T-helper 17 cell (primary cell): ENCODE data around the gene TNFSF8. TPM values are rescaled to one million over a fixed set of nuclear protein-coding genes. Genes with fewer than 3 reads are reported as not detected.

Source experiments
- ATAC-seq: fragments of 150-1000 bp; cut with Tn5 transposase; 2 replicates; pipeline ENCODE4 v1.10.0; 2021; ENCODE audit warnings: mild to moderate bottlenecking, moderate library complexity
- DNase-seq, 3 donors: peaks; one replicate each; pipeline versions ENCODE4 v3.0.0 to v3.0.0-alpha.2; 2020 to 2021
- H3K9me3 ChIP-seq: one replicate; pipeline ENCODE4 v1.7.0; 2013; ENCODE audit warnings: low read length, mild to moderate bottlenecking; ENCODE audit not compliant: control insufficient read depth, poor library complexity, severe bottlenecking
- H3K27ac Mint-ChIP-seq: one replicate; pipeline ENCODE4 v1.8.0; 2022; ENCODE audit warnings: mild to moderate bottlenecking, moderate library complexity, mixed read lengths
- H3K27me3 Mint-ChIP-seq: one replicate; pipeline ENCODE4 v1.8.0; 2022; ENCODE audit warnings: mixed read lengths
- H3K36me3 Mint-ChIP-seq: one replicate; pipeline ENCODE4 v1.8.0; 2022; ENCODE audit warnings: low read depth, mixed read lengths
- H3K4me1 Mint-ChIP-seq: one replicate; pipeline ENCODE4 v1.8.0; 2022; ENCODE audit warnings: mild to moderate bottlenecking, mixed read lengths
- H3K4me3 Mint-ChIP-seq: one replicate; pipeline ENCODE4 v1.8.0; 2022; ENCODE audit warnings: mild to moderate bottlenecking, moderate library complexity, mixed read lengths
- total RNA-seq, 4 donors: library from RNA in 2 of 4; stranded (reverse) in 2 of 4; gene quantifications; one replicate each; pipeline ENCODE4 v1.2.3 and lab custom pipeline; 2022 to 2026

The TNFSF8 gene
- total RNA-seq, 2 donors from 2014 or later: 45.7 to 47.6 TPM

GRCh38 chr9:114894609-114895433 lies 35.6 kb downstream of the TNFSF8 start:
- no peak for ATAC-seq
- no peaks in the 10 kb centered on the region for H3K9me3 ChIP-seq
- peak overlapping the region; percentile 31 for H3K4me3 Mint-ChIP-seq
- no peaks in the 10 kb centered on the region for H3K36me3 Mint-ChIP-seq
- no peak for DNase-seq
- peak overlapping the region; percentile 29 for H3K27ac Mint-ChIP-seq
- no peaks in the 10 kb centered on the region for H3K27me3 Mint-ChIP-seq
- H3K4me1 Mint-ChIP-seq: peaks cover 25% of the 10 kb centered on the region

- Mint-ChIP-seq H3K27ac (peak overlapping the region; percentile 64), H3K27me3 (no peaks in the 10 kb centered on the region), H3K4me3 (no peak overlapping the region), H3K36me3 (no peaks in the 10 kb centered on the region), H3K4me1 (peaks cover 31% of the 10 kb centered on the region)
- ATAC-seq (no peak), DNase-seq (no peak)
- H3K9me3 ChIP-seq: no peaks in the 10 kb centered on the region
These were observed 36.2 kb downstream of the TNFSF8 start for GRCh38 chr9:114894206-114894605.

GRCh38 chr9:114893221-114894010 lies 37.0 kb downstream of the TNFSF8 start:
- Mint-ChIP-seq H3K27ac (peak overlapping the region; percentile 64), H3K4me3 (no peak overlapping the region)

GRCh38 chr9:114889802-114890224 lies 40.6 kb downstream of the TNFSF8 start:
- H3K27ac Mint-ChIP-seq: peak overlapping the region; percentile 77
- H3K4me3 Mint-ChIP-seq: no peak overlapping the region
- ATAC-seq: peak; percentile 57
- H3K9me3 ChIP-seq: no peaks in the 10 kb centered on the region
- peaks cover 31% of the 10 kb centered on the region for H3K4me1 Mint-ChIP-seq
- H3K36me3 Mint-ChIP-seq: no peaks in the 10 kb centered on the region
- H3K27me3 Mint-ChIP-seq: no peaks in the 10 kb centered on the region
- DNase-seq: no peak

More at GRCh38 chr9:114893221-114894010, 37.0 kb downstream of the TNFSF8 start:
- Mint-ChIP-seq H3K27me3 (no peaks in the 10 kb centered on the region), H3K4me1 (peaks cover 36% of the 10 kb centered on the region), H3K36me3 (no peaks in the 10 kb centered on the region)
- DNase-seq (no peak), ATAC-seq (peak; percentile 27)
- H3K9me3 ChIP-seq: no peaks in the 10 kb centered on the region

- Mint-ChIP-seq H3K4me1 (peaks cover 21% of the 10 kb centered on the region), H3K27ac (peak overlapping the region; percentile 77), H3K27me3 (no peaks in the 10 kb centered on the region), H3K4me3 (no peak overlapping the region), H3K36me3 (no peaks in the 10 kb centered on the region)
- DNase-seq: no peak
- ATAC-seq: no peak
- H3K9me3 ChIP-seq: no peaks in the 10 kb centered on the region
These were observed 41.8 kb downstream of the TNFSF8 start for GRCh38 chr9:114888607-114889006.

- peaks cover 5% of the 10 kb centered on the region for H3K9me3 ChIP-seq
- DNase-seq (no peak), ATAC-seq (no peak)
- H3K4me3 Mint-ChIP-seq: no peak overlapping the region
- no peaks in the 10 kb centered on the region for H3K36me3 Mint-ChIP-seq
- peaks cover 21% of the 10 kb centered on the region for H3K4me1 Mint-ChIP-seq
- no peaks in the 10 kb centered on the region for H3K27me3 Mint-ChIP-seq
- H3K27ac Mint-ChIP-seq: no peak overlapping the region
These were observed 42.4 kb downstream of the TNFSF8 start for GRCh38 chr9:114887963-114888362.

- peaks cover 5% of the 10 kb centered on the region for H3K9me3 ChIP-seq
- Mint-ChIP-seq H3K36me3 (no peaks in the 10 kb centered on the region), H3K27ac (no peak overlapping the region), H3K4me1 (peaks cover 15% of the 10 kb centered on the region), H3K27me3 (no peaks in the 10 kb centered on the region), H3K4me3 (no peak overlapping the region)
- DNase-seq (no peak), ATAC-seq (no peak)
These were observed 45.5 kb downstream of the TNFSF8 start for GRCh38 chr9:114884787-114885452.

GRCh38 chr9:114883709-114884108 lies 46.7 kb downstream of the TNFSF8 start:
- Mint-ChIP-seq H3K27ac (no peak overlapping the region), H3K4me3 (no peak overlapping the region), H3K4me1 (peaks cover 6% of the 10 kb centered on the region), H3K27me3 (no peaks in the 10 kb centered on the region), H3K36me3 (no peaks in the 10 kb centered on the region)
- H3K9me3 ChIP-seq: peaks cover 8% of the 10 kb centered on the region
- ATAC-seq (no peak), DNase-seq (no peak)

- H3K9me3 ChIP-seq: peaks cover 15% of the 10 kb centered on the region
- Mint-ChIP-seq H3K27ac (no peak overlapping the region), H3K4me1 (no peaks in the 10 kb centered on the region), H3K36me3 (no peaks in the 10 kb centered on the region), H3K4me3 (no peak overlapping the region), H3K27me3 (no peaks in the 10 kb centered on the region)
- ATAC-seq (no peak), DNase-seq (no peak)
These were observed 50.1 kb downstream of the TNFSF8 start for GRCh38 chr9:114880291-114880745.

- no peaks in the 10 kb centered on the region for H3K36me3 Mint-ChIP-seq
- no peak overlapping the region for H3K4me3 Mint-ChIP-seq
- DNase-seq: no peak
- no peaks in the 10 kb centered on the region for H3K27me3 Mint-ChIP-seq
- H3K27ac Mint-ChIP-seq: no peak overlapping the region
- H3K4me1 Mint-ChIP-seq: no peaks in the 10 kb centered on the region
- ATAC-seq: no peak
- H3K9me3 ChIP-seq: peaks cover 16% of the 10 kb centered on the region
These were observed 51.4 kb downstream of the TNFSF8 start for GRCh38 chr9:114878879-114879564.

GRCh38 chr9:114869845-114870244 lies 60.5 kb downstream of the TNFSF8 start:
- ATAC-seq (no peak), DNase-seq (no peak)
- peak overlapping the region; percentile 31 for H3K4me3 Mint-ChIP-seq
- peaks cover 2% of the 10 kb centered on the region for H3K4me1 Mint-ChIP-seq
- no peaks in the 10 kb centered on the region for H3K27me3 Mint-ChIP-seq
- peak overlapping the region; percentile 6 for H3K27ac Mint-ChIP-seq
- H3K9me3 ChIP-seq: no peaks in the 10 kb centered on the region
- peaks cover 2% of the 10 kb centered on the region for H3K36me3 Mint-ChIP-seq

- ATAC-seq (no peak), DNase-seq (no peak)
- Mint-ChIP-seq H3K36me3 (peaks cover 2% of the 10 kb centered on the region), H3K27ac (no peak overlapping the region), H3K4me1 (peaks cover 2% of the 10 kb centered on the region), H3K27me3 (no peaks in the 10 kb centered on the region), H3K4me3 (peak overlapping the region; percentile 39)
- H3K9me3 ChIP-seq: no peaks in the 10 kb centered on the region
These were observed 61.0 kb downstream of the TNFSF8 start for GRCh38 chr9:114869378-114869777.
